ENCODE measurements around the gene HOXB2.

DNA sequence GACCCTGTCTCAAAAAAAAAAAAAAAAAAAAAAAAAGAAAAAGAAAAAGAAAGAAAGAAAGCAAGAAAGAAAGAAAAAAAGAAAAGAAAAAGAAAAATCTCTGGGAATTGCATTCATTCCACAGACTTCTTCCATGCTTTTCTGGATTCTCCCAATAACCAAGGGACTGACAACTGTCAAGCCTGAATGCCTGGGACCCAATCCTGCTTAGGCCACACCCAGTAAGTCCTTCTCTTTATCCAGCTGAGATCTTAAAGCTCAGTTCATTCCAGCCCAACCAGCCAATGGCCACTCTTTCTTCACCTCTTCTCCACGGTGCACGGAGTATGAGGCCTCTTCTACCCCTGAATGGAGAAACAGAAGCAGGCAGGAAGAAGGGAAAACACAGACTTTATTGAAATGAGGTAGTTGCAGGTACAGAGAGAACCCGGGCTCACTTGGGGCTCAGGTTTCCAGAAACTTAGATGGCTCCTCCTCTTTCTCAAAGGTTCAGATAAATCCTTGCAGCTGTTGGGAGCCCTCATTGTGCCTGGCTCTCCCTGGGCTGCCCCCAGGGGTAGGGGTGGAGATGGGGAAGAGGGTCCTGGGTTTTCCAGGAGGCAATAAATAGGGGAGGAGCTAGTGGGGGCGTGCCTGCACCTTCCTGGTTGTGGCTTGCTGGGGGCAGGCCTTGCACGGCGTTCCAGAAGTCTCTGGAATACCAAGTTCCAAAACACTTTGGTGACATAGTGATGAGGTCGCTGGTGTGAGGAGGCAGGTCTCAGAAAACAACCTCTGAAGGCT is 16.6 kb downstream of the HOXB2 start:
- TF ChIP-seq, protein P1, sequence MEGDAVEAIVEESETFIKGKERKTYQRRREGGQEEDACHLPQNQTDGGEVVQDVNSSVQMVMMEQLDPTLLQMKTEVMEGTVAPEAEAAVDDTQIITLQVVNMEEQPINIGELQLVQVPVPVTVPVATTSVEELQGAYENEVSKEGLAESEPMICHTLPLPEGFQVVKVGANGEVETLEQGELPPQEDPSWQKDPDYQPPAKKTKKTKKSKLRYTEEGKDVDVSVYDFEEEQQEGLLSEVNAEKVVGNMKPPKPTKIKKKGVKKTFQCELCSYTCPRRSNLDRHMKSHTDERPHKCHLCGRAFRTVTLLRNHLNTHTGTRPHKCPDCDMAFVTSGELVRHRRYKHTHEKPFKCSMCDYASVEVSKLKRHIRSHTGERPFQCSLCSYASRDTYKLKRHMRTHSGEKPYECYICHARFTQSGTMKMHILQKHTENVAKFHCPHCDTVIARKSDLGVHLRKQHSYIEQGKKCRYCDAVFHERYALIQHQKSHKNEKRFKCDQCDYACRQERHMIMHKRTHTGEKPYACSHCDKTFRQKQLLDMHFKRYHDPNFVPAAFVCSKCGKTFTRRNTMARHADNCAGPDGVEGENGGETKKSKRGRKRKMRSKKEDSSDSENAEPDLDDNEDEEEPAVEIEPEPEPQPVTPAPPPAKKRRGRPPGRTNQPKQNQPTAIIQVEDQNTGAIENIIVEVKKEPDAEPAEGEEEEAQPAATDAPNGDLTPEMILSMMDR (IDR thresholded peaks at IDR 0.05; ENCODE audit: poor library complexity, severe bottlenecking) = no peak
- TF ChIP-seq EP300 (conservative IDR thresholded peaks at IDR 0.05; ENCODE audit: poor library complexity, severe bottlenecking) (no peak), POLR2AphosphoS5 (IDR thresholded peaks at IDR 0.05) (no peak)
